Limb (tissue), 2 donors: Measurements from ENCODE around the gene GGN.
"Not testable (repeated sequence)": the region's sequence is repeated elsewhere in the genome, so short reads cannot be mapped to it uniquely, and the experiment has no call there.

Experiments
- DNase-seq, 2 donors: peaks; one replicate each; pipeline ENCODE4 v3.0.0-alpha.2; 2016; ENCODE audit errors: extremely low spot score in 2 of 2

Gene GGN

DNA sequence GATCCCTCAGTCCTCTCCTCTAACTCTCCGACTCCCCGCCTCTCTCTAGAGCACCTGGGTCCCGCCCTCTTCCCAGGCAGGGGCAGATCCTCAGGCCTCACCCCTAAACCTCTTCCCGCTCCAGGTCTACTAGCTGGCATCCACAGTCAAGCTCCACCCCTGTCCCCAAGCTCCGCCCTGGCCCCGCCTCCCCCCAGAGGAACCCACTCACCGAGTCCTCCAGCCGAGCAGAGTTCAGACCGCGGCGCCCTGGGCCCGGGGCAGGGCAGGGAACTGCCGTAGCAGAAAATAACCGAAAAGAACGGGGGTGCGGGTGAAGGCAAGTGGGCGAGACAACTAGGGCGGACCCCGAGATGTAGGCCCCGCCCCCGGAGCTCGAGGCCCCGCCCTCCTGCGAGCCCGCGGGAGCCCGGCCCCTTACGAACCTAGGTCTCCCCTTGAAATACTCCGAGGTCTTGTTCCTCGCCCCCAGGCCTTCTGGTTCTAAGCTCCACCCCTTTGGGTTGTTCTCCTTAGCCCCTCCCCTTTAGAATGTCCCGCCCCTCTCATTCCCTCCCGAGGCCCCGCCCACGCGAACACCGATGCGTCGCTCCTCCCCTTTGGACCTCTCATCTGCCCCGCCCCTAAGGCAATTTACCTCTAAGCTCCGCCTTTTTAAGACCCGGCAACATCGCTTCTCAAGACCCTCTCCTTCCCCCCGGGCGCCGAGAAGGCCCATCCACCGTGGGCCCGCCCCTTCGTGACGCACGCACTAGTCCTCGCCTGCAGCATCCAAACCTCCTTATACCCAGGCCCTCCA lies at the start of gene GGN:
Gene GGN, minus strand, starts transcription at position 485 of the 799 bp plus-strand sequence. CDS start 773 bp downstream, outside the sequence.
- DNase-seq = peak; percentile 52 to 86

DNA sequence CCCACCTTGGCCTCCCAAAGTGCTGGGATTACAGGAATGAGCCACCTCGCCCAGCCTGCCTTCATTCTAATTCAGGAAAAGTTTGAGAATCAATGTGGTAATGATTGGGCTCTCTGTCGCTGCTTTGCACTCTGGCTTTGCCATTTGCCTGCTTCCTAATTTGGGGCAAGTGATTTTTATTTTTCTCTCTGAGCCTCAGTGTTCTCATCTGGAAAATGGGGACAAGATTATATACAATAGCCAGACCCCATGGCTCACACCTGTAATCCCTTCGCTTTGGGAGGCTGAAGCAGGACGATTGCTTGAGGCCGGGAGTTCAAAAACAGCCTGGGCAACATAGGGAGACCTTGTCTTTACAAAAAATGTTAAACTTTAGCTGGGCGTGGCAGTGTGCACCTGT lies 49.5 kb upstream of the GGN start:
- DNase-seq = no peak

DNA sequence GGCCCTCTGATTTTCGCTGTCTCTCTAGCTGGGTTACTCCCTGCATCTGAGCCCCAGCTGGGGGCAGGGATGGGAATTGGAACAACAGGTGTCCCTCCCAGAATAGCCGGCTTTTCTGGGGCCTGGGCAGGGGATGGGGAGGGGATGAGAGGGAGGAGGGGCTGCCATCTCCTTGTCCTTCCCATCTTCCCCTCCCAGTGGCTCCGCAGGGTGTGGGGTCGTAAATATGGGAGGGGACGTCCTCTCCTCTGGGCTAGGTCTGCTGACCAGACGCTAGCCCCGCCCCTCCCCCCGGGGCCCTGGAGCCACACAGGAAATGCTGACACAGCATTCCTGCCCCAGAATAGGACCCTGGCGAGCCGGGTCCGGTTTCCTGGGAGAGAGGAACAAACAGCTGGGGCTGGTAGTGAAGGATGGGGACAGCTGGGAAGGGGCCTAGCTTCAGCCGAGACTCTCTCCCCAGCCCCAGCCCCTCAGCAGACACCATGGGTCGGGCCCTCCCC lies 46.8 kb upstream of the GGN start:
- peak; percentile 77 to 78 for DNase-seq

DNA sequence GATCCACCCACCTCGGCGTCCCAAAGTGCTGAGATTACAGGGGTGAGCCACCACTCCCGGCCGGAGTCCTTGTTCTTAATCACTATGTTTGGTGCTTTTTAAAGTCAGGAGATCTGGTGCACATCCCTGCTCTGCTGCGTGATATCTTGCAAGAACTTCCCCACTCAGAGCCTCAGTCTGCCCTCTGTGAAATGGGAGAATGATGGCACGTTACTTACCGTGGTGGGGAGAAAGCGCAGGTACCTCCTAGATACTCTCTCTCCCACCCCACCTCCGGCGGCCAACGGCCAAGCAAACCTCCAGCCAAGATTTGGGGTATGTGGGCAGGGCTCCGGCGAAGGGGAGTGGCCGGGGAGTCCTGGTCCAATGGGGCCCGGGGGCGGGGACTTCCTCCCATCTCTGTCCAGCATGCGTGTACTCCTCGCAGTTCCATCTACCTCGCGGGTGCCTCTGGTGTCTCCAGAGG lies 45.5 kb upstream of the GGN start, which contains the start of gene RYR1:
Gene RYR1, plus strand, starts transcription at position 424 of the 466 bp plus-strand sequence. CDS start 139 bp downstream, outside the sequence.
- peak; percentile 58 to 75 for DNase-seq

DNA sequence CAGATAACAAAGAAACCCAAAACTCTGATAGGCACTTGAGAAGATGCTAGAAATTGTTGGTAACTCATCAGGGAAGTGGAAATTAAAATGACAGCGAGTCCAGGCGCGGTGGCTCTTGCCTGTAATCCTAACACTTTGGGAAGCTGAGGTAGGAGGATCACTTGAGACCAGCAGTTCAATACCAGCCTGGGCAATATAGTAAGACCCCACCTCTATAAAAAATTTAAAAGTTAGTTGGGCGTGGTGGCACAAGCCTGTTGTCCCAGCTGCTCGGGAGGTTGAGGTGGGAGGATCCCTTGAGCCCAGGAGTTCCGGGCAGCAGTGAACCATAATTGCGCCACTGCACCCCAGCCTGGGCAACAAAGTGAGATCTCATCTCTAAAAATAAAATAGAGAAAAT lies 43.1 kb upstream of the GGN start:
- DNase-seq = no peak

DNA sequence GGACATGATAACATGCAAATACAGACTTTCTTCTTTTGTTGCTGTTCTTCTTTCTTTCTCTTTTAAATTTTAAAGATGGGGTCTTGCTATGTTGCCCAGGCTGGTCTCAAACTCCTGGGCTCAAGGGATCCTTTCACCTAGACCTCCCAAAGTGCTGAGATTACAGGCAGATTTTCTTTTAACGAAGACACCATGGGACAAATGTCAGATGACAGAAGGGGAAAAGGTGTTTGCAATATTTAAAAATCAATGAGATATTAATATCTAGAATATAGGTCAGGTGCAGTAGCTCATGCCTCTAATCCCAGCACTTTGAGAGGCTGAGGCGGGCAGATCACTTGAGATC lies 42.0 kb upstream of the GGN start:
- no peak for DNase-seq

- DNase-seq = no peak
These were observed 41.4 kb upstream of the GGN start for GRCh38 chr19:38429055-38429810.

GRCh38 chr19:38427035-38427677 lies 39.3 kb upstream of the GGN start:
- DNase-seq = not testable (repeated sequence)

GRCh38 chr19:38425810-38426466 lies 38.1 kb upstream of the GGN start, which contains the start of gene RASGRP4:
TSS of gene RASGRP4 (minus strand) at chr19:38426219. CDS start at chr19:38426091, 128 bp downstream.
- DNase-seq = no peak

DNA sequence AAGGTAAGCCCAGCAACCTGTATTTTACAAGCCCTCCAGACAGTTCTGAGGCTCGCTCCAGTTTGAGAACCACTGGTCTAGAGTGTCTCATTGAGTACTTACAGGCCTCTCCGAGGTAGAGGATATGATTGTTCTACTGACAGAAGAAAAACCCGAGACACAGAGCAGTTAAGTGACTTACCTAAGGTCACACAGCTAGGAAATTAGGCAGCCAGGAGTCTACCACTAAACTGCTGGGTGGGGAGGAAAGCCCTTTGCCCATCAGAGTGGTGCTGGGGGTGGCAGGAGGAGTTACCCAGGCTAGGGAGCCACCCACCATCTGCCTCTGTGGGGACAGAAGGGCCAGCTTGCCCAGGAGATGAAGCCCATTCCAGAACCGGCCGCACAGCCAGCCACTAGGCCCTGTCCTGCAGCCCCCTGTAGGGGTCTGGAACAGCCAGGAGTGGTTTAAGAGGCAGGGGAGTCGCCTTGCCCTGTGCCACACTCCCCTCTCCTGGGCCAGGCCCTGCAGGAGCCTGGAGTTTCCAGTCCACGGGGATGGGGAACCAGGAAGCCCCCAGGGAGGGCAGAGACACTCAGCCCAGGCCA lies 37.5 kb upstream of the GGN start:
- DNase-seq = no peak

- no peak for DNase-seq
These were observed 36.4 kb upstream of the GGN start for GRCh38 chr19:38424272-38424671.

- DNase-seq = no peak
These were observed 34.6 kb upstream of the GGN start for GRCh38 chr19:38422438-38422837.

GRCh38 chr19:38421856-38422255 lies 34.0 kb upstream of the GGN start:
- DNase-seq = no peak

DNA sequence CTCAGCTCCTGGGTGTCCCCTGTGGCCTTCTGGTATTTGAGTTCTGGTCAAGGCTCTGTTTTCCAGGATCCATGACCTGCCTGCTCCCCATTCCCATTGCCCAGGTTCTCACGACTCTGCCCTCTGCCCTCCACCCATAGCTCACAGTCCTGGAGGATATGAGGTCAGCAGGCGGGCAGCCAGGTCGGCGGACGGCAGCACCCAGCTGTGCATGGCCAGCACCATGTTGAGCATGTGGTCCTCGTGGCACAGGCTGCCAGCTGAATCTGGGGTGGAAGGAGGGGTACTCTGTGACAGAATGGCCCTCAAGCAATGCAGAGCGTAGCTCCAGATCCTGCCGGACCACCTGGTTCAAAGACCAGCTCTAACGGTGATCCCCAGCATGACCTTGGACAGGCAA lies 33.1 kb upstream of the GGN start:
- DNase-seq = no peak

DNA sequence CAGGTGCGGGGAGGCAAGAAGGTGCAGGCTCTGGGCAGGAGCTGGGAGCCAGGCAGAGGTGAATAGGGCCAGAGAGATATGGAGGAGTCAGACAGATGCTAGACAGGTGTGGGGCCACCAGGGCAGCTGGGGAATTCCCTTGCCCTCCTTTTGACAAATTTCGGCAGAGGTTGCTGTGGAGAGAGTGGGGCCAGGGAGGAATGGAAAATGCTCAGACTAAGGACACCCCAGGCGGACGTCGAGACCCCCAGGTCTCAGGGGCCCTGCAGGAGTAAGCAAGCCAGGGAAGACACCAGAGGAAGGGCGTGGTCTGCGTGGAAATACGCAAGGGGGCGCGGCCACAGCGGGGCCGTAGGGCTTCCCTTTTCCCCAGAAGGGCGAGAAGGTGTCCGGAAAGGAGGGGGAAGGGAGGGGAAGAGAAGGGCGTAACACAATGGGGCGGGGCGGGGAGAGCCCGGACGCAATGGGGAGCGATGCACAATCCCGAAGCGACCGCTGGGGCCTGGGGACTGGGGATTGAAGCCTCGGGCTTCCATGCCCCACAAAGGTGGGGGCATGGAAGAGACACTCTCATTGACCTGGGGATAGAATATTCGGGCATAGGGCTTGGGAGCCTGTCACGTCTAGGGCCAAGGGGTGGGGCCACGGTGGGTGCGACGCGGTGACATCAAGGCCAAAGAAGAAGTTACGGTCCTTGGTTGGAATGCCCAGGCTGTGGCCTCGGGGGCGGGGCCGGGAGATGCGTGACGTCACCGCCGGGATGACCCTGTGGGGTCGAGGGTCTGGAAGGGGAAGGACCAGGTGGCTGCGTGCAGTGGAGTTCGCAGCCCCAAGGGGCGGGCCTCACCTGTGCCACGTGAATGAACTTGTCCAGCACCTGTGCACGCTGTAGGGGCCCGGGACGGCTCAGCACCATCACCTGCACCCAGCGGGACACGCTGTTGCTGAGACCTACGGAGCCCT lies 30.0 kb upstream of the GGN start:
- DNase-seq = no peak

- DNase-seq = no peak
These were observed 29.3 kb upstream of the GGN start for GRCh38 chr19:38417146-38417543.

GRCh38 chr19:38413416-38413815 lies 25.6 kb upstream of the GGN start:
- no peak for DNase-seq

DNA sequence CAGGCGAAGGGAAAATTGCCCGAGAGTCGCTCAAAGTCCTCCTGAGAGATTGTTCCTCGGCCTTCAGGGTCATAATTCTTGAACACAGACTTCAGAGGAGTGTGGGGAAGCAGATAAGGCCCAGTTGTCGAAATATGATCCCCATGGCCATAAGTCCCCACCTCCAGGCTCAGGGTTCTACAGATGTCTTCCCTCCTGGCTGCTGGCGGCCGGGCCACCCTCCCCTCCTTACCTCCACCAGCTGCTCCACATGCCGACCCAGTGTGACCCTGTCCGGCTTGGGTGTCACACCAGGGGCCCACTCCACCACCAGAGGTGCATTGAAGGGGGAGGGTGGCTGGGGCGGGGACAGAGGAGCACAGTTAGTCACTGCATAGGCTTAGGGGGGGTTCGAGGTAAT lies 25.1 kb upstream of the GGN start:
- no peak for DNase-seq

DNA sequence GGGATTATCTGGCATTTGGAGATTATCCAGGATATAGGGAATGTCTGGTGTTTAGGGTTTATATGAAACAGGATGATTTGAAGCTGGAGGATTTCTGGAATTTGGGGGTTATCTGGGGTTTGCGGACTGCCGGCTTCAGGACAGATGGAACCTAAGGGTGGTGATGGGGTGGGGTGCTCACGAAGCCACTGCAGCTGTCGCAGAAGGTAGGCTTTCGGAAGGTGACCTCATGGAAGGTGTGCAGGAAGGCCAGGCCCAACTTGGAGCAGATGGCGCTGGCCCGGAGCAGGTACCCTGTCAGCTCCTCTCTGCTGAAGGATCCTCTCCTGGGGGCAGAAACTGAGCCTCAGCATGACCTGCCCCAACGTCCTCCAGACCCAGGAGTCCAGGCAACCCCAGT lies 24.7 kb upstream of the GGN start:
- DNase-seq = no peak

DNA sequence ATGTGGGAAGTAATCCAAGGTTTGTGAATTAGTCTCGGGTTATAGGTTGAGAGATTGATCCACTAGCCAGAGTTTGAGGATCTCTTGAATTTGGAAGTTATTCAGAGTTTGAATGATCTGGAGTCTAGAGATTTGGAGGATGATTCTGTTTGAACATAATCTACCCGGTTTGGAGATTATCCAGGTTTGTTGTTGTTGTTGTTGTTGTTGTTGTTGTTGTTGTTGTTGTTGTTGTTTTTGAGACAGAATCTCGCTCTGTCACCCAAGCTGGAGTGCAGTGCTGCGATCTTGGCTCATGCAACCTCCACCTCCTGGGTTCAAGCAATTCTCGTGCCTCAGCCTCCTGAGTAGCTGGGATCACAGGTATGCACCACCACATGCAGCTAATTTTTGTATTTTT lies 24.1 kb upstream of the GGN start:
- not testable (repeated sequence) for DNase-seq
